ENCODE results near the gene ZNF865. TPM values are rescaled to one million over a fixed set of nuclear protein-coding genes. Genes with fewer than 3 reads are reported as not detected.

Gene ZNF865
- total RNA-seq, 1 donor from 2014 or later: 8.8 TPM

DNA sequence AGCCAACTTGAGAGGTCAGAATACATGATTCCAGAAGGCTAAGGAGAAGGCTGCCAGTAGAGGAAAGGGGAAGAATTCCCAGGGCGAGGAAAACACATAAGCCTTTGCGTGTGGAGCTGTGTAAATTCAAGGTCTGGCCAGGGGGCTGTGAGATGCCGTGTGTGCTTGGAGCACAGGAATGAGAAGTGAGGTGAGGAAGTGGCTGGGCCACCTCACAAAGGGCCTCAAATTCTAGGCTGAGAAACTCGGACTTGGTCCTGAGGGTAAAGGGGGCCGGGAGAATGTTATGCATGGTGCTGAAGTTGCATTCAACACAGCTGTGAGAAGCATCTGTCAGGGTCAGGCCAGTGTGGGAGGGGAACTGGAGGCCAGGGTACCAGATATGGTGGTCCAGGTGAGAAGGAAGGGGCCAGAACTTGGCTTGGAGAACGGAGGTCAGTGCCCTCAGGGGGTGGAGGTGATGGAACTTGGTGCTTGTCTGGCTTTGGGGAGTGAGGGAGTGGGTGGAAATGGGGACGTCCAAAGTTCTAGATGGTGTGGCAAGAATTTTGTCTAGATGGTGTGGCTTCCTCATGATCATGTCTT, 30.5 kb downstream of the ZNF865 start:
- Histone ChIP-seq H3K27me3 (no peaks in the 10 kb centered on the region), H3K27ac (peak overlapping the region; percentile 98), H3K4me1 (peaks cover 53% of the 10 kb centered on the region), H3K9me3 (no peaks in the 10 kb centered on the region), H3K4me3 (peak overlapping the region; percentile 91 to 99), H3K36me3 (no peaks in the 10 kb centered on the region)
- TF ChIP-seq POLR2A (IDR thresholded peaks at IDR 0.05) (no peak), POLR2AphosphoS5 (IDR thresholded peaks at IDR 0.05; ENCODE audit: insufficient read depth in 1 of 2, low read depth in 1 of 2) (no peak)
- TF ChIP-seq, protein P1, sequence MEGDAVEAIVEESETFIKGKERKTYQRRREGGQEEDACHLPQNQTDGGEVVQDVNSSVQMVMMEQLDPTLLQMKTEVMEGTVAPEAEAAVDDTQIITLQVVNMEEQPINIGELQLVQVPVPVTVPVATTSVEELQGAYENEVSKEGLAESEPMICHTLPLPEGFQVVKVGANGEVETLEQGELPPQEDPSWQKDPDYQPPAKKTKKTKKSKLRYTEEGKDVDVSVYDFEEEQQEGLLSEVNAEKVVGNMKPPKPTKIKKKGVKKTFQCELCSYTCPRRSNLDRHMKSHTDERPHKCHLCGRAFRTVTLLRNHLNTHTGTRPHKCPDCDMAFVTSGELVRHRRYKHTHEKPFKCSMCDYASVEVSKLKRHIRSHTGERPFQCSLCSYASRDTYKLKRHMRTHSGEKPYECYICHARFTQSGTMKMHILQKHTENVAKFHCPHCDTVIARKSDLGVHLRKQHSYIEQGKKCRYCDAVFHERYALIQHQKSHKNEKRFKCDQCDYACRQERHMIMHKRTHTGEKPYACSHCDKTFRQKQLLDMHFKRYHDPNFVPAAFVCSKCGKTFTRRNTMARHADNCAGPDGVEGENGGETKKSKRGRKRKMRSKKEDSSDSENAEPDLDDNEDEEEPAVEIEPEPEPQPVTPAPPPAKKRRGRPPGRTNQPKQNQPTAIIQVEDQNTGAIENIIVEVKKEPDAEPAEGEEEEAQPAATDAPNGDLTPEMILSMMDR (IDR thresholded peaks at IDR 0.05): no peak
- intact Hi-C loops (cut with DNase I): no loop called here
- DNase-seq (ENCODE audit: extremely low spot score in 2 of 2): no peak

DNA sequence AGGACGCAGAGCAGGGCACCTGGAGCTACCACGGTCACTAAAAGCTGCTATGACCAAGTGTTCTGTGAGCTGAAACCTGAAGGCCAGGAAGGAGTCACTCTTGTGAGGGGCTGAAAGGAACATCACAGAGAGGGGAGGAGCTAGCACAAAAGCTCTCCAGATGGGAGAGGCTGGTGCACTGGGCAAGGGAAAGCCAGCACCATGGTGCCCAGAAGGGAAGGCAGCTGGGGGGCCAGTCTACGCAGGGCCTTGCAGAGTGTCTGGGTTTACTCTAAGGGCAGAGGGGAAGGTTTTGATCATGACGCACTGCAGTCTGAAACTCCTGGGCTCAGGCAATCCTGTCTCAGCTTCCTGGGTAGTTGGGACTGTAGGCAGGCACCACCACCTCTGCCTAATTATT, 31.3 kb downstream of the ZNF865 start:
- Histone ChIP-seq H3K9me3 (no peaks in the 10 kb centered on the region), H3K4me3 (no peak overlapping the region), H3K36me3 (no peaks in the 10 kb centered on the region), H3K27ac (no peak overlapping the region), H3K4me1 (peaks cover 57% of the 10 kb centered on the region), H3K27me3 (no peaks in the 10 kb centered on the region)
- intact Hi-C loops (cut with DNase I): no loop called here
- DNase-seq (ENCODE audit: extremely low spot score in 2 of 2): no peak
- TF ChIP-seq POLR2AphosphoS5 (IDR thresholded peaks at IDR 0.05; ENCODE audit: insufficient read depth in 1 of 2, low read depth in 1 of 2) (no peak), POLR2A (IDR thresholded peaks at IDR 0.05) (no peak)
- TF ChIP-seq, protein P1 (IDR thresholded peaks at IDR 0.05): no peak

DNA sequence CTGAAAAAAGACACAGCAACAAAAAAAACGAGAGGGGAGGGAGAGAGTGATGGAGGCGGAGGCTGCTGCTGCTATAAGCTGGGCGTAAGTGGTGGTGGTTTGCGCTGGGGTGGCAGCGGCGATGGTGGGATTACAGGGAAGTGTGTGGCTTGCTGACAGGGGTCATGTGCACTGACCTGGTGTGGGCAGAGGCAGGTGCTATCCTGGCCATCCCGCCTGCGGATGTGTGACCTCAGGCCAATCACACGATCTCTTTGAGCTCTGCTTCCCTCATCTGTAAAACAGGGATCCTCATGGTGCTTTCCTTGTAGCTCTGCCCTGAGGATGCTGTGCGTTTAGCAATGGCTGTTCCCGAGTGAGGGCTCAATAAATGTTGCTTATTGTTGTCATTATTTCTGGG, 32.1 kb downstream of the ZNF865 start:
- intact Hi-C loops (cut with DNase I): no loop called here
- Histone ChIP-seq H3K27me3 (no peaks in the 10 kb centered on the region), H3K4me1 (peaks cover 65% of the 10 kb centered on the region), H3K27ac (no peak overlapping the region), H3K36me3 (no peaks in the 10 kb centered on the region), H3K9me3 (no peaks in the 10 kb centered on the region), H3K4me3 (no peak overlapping the region)
- no peak for DNase-seq (ENCODE audit: extremely low spot score in 2 of 2)
- TF ChIP-seq, protein P1 (IDR thresholded peaks at IDR 0.05): no peak
- TF ChIP-seq POLR2A (IDR thresholded peaks at IDR 0.05) (no peak), POLR2AphosphoS5 (IDR thresholded peaks at IDR 0.05; ENCODE audit: insufficient read depth in 1 of 2, low read depth in 1 of 2) (no peak)

DNA sequence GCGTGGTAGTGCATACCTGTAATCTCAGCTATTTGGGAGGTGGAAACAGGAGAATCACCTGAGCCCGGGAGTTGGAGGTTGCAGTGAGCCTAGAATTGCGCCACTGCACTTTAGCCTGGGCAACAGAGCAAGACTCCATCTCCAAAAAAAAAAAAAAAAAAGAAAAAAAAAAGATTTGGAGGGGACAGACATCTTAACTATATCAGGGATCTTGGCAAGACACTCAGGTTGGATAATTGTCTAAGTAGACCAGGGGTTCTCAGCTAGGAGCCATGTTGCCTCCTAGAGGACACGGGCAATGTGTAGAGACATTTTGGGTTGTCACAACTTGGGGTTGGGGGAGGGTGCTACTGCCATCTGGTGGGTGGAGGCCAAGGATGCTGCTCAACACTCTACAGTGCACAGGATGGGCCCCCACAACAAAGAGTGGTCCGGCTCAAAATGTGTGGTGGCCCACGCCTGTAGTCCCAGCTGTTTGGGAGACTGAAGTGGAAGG, 33.5 kb downstream of the ZNF865 start:
- DNase-seq (ENCODE audit: extremely low spot score in 2 of 2): no peak
- Histone ChIP-seq H3K9me3 (no peaks in the 10 kb centered on the region), H3K27me3 (no peaks in the 10 kb centered on the region), H3K27ac (no peak overlapping the region), H3K36me3 (no peaks in the 10 kb centered on the region), H3K4me1 (peaks cover 74% of the 10 kb centered on the region), H3K4me3 (no peak overlapping the region)
- intact Hi-C loops (cut with DNase I): no loop called here
- TF ChIP-seq POLR2AphosphoS5 (IDR thresholded peaks at IDR 0.05; ENCODE audit: insufficient read depth in 1 of 2, low read depth in 1 of 2) (no peak), POLR2A (IDR thresholded peaks at IDR 0.05) (no peak)
- TF ChIP-seq, protein P1 (IDR thresholded peaks at IDR 0.05): no peak

DNA sequence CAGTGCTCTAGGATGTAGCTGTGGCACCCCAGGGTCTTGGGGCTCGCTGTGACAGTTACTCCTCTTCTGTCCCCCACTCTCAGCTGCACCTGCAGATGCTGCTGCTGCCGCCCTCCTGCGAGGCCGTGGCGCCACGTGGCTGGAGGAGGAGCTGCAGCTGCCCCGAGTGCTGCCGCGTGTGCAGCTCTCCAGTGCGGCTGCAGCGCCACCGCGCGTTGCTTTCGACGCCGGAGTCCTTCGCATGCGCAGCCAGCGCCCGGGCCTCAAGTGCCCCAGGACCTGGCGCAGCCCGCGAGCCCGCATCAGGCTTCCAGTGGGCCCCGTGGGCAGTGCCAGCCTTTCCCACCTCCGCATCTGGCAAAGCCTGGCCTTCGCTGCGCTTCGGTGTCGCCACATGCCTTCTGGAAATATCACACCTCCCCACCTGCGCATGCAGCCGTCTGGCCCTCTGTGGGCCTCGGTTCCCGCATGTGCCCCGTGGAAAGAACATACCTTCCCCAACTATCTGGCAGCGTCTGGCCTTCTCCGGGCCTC, 34.7 kb downstream of the ZNF865 start:
- Histone ChIP-seq H3K4me3 (peak overlapping the region; percentile 57 to 83), H3K27ac (peak overlapping the region; percentile 97), H3K27me3 (no peaks in the 10 kb centered on the region), H3K9me3 (no peaks in the 10 kb centered on the region), H3K36me3 (peaks cover 0 to 3% of the 10 kb centered on the region in 2 donors), H3K4me1 (peaks cover 80% of the 10 kb centered on the region)
- intact Hi-C loops (cut with DNase I): no loop called here
- DNase-seq (ENCODE audit: extremely low spot score in 2 of 2): no peak
- TF ChIP-seq POLR2AphosphoS5 (IDR thresholded peaks at IDR 0.05; ENCODE audit: insufficient read depth in 1 of 2, low read depth in 1 of 2): peak in 1 of 2 donors; percentile 73
- TF ChIP-seq, protein P1 (IDR thresholded peaks at IDR 0.05): peak in 1 of 3 experiments; percentile 16
- TF ChIP-seq POLR2A (IDR thresholded peaks at IDR 0.05): no peak

Measured in vagina (tissue), 2 donors.